Astrocyte of the spinal cord (primary cell): ENCODE measurements around the gene THRB.
A peak's percentile ranks its signal among the peaks of the same experiment; 100 is the strongest.

Experiments
- DNase-seq: peaks from one replicate; pipeline ENCODE4 v3.0.0; 2011; ENCODE audit warnings: low read depth, low spot score
- H3K4me3 ChIP-seq: 2 replicates; pipeline ENCODE4 v1.5.1; 2011; ENCODE audit warnings: low read depth, mild to moderate bottlenecking, low read length, moderate library complexity
- CTCF ChIP-seq: IDR thresholded peaks from 2 replicates; pipeline ENCODE4 v1.5.1; 2012; ENCODE audit warnings: low read depth, mild to moderate bottlenecking, low read length, inconsistent platforms
- in situ Hi-C: cut with HindIII; loops from 2 replicates; pipeline ENCODE4 v1.10.0; 2017; ENCODE audit warnings: low sequenced_read_pairs

THRB gene

GRCh38 chr3:24136624-24137310 is 357.9 kb downstream of the THRB start:
- TF ChIP-seq CTCF, result no peak
- no peak overlapping the region for H3K4me3 ChIP-seq
- in situ Hi-C loops, result no loop called here
- DNase-seq, result no peak

DNA sequence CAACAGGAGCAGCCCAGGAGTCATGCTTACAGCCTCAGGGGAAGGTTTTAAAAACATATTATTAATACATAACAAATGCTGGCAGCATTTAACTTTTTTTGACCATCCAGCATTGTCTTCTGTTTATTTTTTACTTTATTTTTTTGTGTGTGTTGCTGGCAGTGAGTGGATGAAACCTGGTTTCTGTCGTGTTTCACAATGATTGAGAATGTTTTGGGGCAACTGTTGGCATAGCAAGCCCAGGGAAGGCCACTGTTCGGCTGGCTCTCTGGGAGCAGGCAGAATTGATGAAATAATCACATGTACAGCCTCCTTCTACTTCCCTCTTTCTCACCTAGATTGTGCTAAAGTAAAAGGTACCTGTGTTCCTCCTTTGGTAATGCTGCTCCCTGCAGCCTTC is 359.4 kb downstream of the THRB start:
- no peak for DNase-seq
- H3K4me3 ChIP-seq, result no peak overlapping the region
- in situ Hi-C loops, result no loop called here
- no peak for TF ChIP-seq CTCF

GRCh38 chr3:24133942-24134341 is 360.7 kb downstream of the THRB start:
- no peak for TF ChIP-seq CTCF
- no peak for DNase-seq
- no peak overlapping the region for H3K4me3 ChIP-seq
- in situ Hi-C loops, result no loop called here

- no peak for DNase-seq
- no peak overlapping the region for H3K4me3 ChIP-seq
- in situ Hi-C loops, result no loop called here
- TF ChIP-seq CTCF, result no peak
These were observed 361.2 kb downstream of the THRB start for GRCh38 chr3:24133436-24133835.

GRCh38 chr3:24129549-24129948 is 365.1 kb downstream of the THRB start:
- DNase-seq, result no peak
- H3K4me3 ChIP-seq, result no peak overlapping the region
- in situ Hi-C loops, result no loop called here
- TF ChIP-seq CTCF, result no peak

DNA sequence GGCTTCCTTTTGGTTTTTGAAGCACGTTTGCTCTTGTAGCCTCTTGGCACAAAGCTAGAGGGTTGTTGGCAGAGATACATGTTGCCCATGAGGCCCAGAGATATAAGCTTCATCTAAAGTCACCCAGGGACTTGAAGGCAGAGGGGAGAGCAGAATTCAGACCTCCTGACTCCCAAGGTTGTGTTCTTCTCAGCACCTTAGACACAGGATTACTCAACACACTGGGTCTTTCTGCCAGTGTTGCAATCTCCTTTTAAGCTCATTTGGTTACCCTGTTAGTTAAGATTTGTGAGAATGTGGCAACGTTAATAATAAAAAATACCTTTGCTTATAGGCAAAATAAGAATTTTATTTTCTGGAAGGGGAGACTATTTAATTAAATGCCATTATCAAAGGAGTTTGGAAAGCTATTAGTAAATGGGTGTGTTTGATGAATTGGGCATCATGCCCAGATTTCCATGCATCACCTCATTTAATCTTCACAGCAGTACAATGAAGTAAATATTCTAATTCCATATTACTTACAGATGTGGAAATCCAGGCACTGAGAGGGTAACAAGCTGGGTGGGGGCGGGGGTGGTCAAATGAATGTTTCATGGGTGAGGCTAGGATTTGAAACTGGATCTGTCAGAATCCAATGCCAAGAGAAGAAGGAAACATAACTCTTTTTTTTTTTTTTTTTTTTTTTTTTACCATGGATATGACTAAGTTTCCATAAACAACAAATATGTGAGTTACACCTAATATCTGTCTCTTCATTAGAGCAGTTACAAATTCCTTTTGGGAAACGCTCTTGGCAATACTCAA is 366.2 kb downstream of the THRB start:
- H3K4me3 ChIP-seq, result no peak overlapping the region
- in situ Hi-C loops, result no loop called here
- TF ChIP-seq CTCF, result no peak
- DNase-seq, result peak; percentile 15
